Measurements from ENCODE around the gene OR2A14.

The OR2A14 gene

GRCh38 chr7:144100607-144101006 is 22.4 kb upstream of the OR2A14 start:
- no peak overlapping the region for H3K27ac ChIP-seq (replicated peaks)
- no peak for DNase-seq (ENCODE audit: low read depth in 1 of 2, low spot score in 1 of 2)
- TF ChIP-seq SPI1 (IDR thresholded peaks at IDR 0.05; ENCODE audit: borderline replicate concordance, low read depth), result no peak
- no peak for TF ChIP-seq CTCF (IDR thresholded peaks at IDR 0.05; ENCODE audit: insufficient read depth, low read length)
- no peak for TF ChIP-seq POLR2AphosphoS5 (IDR thresholded peaks at IDR 0.05; ENCODE audit: low read depth)
- no peak for TF ChIP-seq GABPA (IDR thresholded peaks at IDR 0.05; ENCODE audit: low read depth)
- no peak for TF ChIP-seq REST (IDR thresholded peaks at IDR 0.05; ENCODE audit: insufficient replicate concordance, low read depth)
- no peak overlapping the region for H3K4me3 ChIP-seq (replicated peaks; ENCODE audit: insufficient read depth, low read length)
- no peaks in the 10 kb centered on the region for H3K27me3 ChIP-seq (ENCODE audit: insufficient read depth, poor library complexity, severe bottlenecking)

- H3K4me3 ChIP-seq (replicated peaks; ENCODE audit: insufficient read depth, low read length), result no peak overlapping the region
- no peak overlapping the region for H3K27ac ChIP-seq (replicated peaks)
- TF ChIP-seq CTCF (IDR thresholded peaks at IDR 0.05; ENCODE audit: insufficient read depth, low read length), result no peak
- no peak for TF ChIP-seq GABPA (IDR thresholded peaks at IDR 0.05; ENCODE audit: low read depth)
- TF ChIP-seq SPI1 (IDR thresholded peaks at IDR 0.05; ENCODE audit: borderline replicate concordance, low read depth), result no peak
- no peak for TF ChIP-seq REST (IDR thresholded peaks at IDR 0.05; ENCODE audit: insufficient replicate concordance, low read depth)
- no peak for TF ChIP-seq POLR2AphosphoS5 (IDR thresholded peaks at IDR 0.05; ENCODE audit: low read depth)
- H3K27me3 ChIP-seq (ENCODE audit: insufficient read depth, poor library complexity, severe bottlenecking), result no peaks in the 10 kb centered on the region
- DNase-seq (ENCODE audit: low read depth in 1 of 2, low spot score in 1 of 2), result no peak
Observed at GRCh38 chr7:144102041-144102440, 20.9 kb upstream of the OR2A14 start.

GRCh38 chr7:144105211-144105610 is 17.8 kb upstream of the OR2A14 start:
- no peak overlapping the region for H3K27ac ChIP-seq (replicated peaks)
- TF ChIP-seq REST (IDR thresholded peaks at IDR 0.05; ENCODE audit: insufficient replicate concordance, low read depth) (no peak), GABPA (IDR thresholded peaks at IDR 0.05; ENCODE audit: low read depth) (no peak), SPI1 (IDR thresholded peaks at IDR 0.05; ENCODE audit: borderline replicate concordance, low read depth) (no peak), POLR2AphosphoS5 (IDR thresholded peaks at IDR 0.05; ENCODE audit: low read depth) (no peak), CTCF (IDR thresholded peaks at IDR 0.05; ENCODE audit: insufficient read depth, low read length) (no peak)
- H3K4me3 ChIP-seq (replicated peaks; ENCODE audit: insufficient read depth, low read length), result no peak overlapping the region
- no peak for DNase-seq (ENCODE audit: low read depth in 1 of 2, low spot score in 1 of 2)
- no peaks in the 10 kb centered on the region for H3K27me3 ChIP-seq (ENCODE audit: insufficient read depth, poor library complexity, severe bottlenecking)

All from HL-60 (cell line).